ENCODE measurements around the gene MAPK4.

DNA sequence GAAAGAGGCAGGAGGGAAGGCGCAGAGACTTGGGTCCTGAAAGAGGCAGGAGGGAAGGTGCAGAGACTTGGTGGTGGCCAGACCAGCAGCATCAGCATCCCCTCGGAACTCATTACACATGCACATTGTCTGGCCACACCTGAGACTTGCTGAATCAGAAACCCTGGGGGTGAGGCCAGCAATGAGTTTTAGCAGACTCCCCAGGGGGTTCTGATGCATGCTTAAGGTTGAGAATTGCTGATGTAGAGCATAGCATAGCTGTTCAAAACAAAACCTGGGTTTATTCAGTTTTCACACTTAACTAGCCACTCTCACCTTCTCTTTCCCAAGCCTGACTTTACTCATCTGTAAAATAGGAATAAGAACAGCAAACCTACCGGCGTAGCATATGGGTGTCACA lies 137.0 kb downstream of the MAPK4 start:
- TF ChIP-seq, protein P1, sequence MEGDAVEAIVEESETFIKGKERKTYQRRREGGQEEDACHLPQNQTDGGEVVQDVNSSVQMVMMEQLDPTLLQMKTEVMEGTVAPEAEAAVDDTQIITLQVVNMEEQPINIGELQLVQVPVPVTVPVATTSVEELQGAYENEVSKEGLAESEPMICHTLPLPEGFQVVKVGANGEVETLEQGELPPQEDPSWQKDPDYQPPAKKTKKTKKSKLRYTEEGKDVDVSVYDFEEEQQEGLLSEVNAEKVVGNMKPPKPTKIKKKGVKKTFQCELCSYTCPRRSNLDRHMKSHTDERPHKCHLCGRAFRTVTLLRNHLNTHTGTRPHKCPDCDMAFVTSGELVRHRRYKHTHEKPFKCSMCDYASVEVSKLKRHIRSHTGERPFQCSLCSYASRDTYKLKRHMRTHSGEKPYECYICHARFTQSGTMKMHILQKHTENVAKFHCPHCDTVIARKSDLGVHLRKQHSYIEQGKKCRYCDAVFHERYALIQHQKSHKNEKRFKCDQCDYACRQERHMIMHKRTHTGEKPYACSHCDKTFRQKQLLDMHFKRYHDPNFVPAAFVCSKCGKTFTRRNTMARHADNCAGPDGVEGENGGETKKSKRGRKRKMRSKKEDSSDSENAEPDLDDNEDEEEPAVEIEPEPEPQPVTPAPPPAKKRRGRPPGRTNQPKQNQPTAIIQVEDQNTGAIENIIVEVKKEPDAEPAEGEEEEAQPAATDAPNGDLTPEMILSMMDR (conservative IDR thresholded peaks at IDR 0.05) = no peak
- TF ChIP-seq ZFX (IDR thresholded peaks at IDR 0.05) = no peak

All from C4-2B (cell line).